ENCODE measurements around the gene PCSK4.

GRCh38 chr19:1472231-1473084, 17.7 kb downstream of the PCSK4 start:
- TF ChIP-seq CTCF (IDR thresholded peaks at IDR 0.05): no peak
- TF ChIP-seq POLR2A (IDR thresholded peaks at IDR 0.05): no peak
- no peak for TF ChIP-seq POLR2AphosphoS5 (IDR thresholded peaks at IDR 0.05)

All from sigmoid colon (tissue), 4 donors.